ENCODE results near the gene NOTCH1.

DNA sequence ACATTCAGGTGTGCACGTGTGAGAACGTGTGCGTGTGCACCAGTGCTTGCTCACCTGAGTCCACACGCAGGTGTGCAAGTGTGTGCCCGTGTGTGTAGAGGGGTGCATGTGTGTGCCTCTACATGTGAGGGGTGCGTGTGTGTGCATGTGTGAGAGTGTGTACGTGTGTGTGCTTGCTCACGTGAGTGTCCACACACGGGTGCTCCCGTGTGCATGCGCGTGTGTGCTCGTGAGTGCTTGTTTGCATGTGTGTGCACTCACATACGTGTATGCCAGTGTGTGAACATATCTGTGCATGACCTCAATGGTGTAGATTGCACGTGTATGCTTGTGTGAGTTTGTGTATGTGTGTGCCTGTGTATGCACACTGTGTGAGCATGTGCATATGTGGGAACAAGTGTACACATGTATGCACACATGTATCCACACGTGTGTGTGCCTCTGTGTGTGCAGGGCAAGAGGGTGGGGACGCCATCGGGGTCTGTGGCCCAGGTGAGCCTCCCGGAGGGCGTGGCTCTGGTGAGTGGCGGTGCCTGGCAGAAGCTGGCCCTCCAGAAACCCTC lies 40.6 kb upstream of the NOTCH1 start:
- TF ChIP-seq, protein P1, sequence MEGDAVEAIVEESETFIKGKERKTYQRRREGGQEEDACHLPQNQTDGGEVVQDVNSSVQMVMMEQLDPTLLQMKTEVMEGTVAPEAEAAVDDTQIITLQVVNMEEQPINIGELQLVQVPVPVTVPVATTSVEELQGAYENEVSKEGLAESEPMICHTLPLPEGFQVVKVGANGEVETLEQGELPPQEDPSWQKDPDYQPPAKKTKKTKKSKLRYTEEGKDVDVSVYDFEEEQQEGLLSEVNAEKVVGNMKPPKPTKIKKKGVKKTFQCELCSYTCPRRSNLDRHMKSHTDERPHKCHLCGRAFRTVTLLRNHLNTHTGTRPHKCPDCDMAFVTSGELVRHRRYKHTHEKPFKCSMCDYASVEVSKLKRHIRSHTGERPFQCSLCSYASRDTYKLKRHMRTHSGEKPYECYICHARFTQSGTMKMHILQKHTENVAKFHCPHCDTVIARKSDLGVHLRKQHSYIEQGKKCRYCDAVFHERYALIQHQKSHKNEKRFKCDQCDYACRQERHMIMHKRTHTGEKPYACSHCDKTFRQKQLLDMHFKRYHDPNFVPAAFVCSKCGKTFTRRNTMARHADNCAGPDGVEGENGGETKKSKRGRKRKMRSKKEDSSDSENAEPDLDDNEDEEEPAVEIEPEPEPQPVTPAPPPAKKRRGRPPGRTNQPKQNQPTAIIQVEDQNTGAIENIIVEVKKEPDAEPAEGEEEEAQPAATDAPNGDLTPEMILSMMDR (IDR thresholded peaks at IDR 0.05; ENCODE audit: poor library complexity, severe bottlenecking) = no peak
- TF ChIP-seq, protein P2, sequence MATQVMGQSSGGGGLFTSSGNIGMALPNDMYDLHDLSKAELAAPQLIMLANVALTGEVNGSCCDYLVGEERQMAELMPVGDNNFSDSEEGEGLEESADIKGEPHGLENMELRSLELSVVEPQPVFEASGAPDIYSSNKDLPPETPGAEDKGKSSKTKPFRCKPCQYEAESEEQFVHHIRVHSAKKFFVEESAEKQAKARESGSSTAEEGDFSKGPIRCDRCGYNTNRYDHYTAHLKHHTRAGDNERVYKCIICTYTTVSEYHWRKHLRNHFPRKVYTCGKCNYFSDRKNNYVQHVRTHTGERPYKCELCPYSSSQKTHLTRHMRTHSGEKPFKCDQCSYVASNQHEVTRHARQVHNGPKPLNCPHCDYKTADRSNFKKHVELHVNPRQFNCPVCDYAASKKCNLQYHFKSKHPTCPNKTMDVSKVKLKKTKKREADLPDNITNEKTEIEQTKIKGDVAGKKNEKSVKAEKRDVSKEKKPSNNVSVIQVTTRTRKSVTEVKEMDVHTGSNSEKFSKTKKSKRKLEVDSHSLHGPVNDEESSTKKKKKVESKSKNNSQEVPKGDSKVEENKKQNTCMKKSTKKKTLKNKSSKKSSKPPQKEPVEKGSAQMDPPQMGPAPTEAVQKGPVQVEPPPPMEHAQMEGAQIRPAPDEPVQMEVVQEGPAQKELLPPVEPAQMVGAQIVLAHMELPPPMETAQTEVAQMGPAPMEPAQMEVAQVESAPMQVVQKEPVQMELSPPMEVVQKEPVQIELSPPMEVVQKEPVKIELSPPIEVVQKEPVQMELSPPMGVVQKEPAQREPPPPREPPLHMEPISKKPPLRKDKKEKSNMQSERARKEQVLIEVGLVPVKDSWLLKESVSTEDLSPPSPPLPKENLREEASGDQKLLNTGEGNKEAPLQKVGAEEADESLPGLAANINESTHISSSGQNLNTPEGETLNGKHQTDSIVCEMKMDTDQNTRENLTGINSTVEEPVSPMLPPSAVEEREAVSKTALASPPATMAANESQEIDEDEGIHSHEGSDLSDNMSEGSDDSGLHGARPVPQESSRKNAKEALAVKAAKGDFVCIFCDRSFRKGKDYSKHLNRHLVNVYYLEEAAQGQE (IDR thresholded peaks at IDR 0.05; ENCODE audit: borderline replicate concordance) = no peak
- TF ChIP-seq RAD21 (conservative IDR thresholded peaks at IDR 0.05) (no peak), TAF1 (IDR thresholded peaks at IDR 0.05; ENCODE audit: low read depth) (no peak)
